HG03460 (cell line): ENCODE results near the gene FEM1B.

Source experiments
- ATAC-seq: cut with Tn5 transposase; IDR thresholded peaks from one replicate; pipeline ENCODE4 v1.9.1; 2021; ENCODE audit not compliant: unreplicated experiment

The FEM1B gene

GRCh38 chr15:68319997-68320396 is 42.5 kb downstream of the FEM1B start:
- ATAC-seq: no peak

GRCh38 chr15:68321229-68321628 is 43.7 kb downstream of the FEM1B start:
- ATAC-seq: no peak

GRCh38 chr15:68322796-68323195 is 45.3 kb downstream of the FEM1B start:
- no peak for ATAC-seq

DNA sequence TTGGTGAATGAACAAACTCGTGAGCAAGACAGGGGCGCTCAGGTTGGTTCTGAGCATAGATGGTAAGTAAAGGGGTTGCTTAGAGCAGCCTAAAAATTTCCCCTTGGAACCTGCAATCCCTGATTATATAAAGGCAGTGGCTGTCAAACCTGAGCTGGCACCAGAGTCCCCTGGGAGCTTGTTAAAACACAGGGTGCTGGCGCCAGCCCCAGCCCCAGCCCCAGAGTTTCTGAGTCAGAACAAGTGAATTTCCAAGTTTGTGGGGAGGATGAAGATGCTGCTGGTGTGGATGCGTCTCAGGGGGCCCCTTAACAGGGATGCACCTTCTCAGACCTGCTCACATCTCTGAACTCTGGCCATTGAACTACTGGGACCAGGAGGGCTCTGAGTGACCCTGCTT is 48.2 kb downstream of the FEM1B start:
- ATAC-seq: no peak

- no peak for ATAC-seq
These were observed 49.3 kb downstream of the FEM1B start for GRCh38 chr15:68326711-68327354.

DNA sequence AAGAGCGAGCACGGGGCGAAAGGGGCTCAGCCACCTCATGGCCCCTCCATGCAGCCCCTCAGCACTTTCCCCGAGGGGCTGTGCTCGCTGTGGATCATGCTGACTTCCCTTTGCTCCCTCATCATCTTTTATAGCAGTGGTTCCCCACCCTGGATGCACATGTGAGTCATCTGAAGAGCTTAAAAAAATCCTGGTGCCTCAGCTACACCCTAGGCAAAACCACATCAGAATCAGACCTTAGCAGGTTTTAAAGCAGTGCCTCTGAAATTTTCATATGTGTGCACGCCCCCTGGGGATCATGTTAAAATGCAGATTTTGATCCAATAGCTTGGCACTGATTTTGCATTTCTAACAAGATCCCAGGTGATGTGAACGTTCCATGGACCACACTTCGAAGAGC is 50.9 kb downstream of the FEM1B start:
- ATAC-seq: no peak

GRCh38 chr15:68328964-68329363 is 51.4 kb downstream of the FEM1B start:
- ATAC-seq: no peak

GRCh38 chr15:68330416-68330815 is 52.9 kb downstream of the FEM1B start:
- ATAC-seq: no peak

DNA sequence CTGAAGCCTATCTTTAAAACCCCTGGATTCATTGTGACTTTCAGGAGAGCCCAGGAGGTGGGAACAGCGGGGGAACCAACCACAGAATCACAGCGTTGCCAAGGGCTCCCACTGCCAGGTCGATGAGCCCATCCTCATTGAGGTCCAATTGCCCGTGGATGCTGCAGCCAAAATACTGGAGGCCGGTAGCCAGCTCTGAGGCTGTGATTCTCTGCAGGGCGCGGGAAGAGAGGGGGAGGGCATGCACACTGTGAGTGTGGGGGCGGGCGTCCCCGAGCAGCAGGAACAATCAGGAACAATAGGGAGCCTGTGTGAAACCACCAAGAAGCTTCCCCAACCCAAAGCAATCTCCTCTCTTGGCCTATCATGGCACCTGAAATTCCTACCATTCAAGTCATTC is 53.4 kb downstream of the FEM1B start:
- no peak for ATAC-seq

DNA sequence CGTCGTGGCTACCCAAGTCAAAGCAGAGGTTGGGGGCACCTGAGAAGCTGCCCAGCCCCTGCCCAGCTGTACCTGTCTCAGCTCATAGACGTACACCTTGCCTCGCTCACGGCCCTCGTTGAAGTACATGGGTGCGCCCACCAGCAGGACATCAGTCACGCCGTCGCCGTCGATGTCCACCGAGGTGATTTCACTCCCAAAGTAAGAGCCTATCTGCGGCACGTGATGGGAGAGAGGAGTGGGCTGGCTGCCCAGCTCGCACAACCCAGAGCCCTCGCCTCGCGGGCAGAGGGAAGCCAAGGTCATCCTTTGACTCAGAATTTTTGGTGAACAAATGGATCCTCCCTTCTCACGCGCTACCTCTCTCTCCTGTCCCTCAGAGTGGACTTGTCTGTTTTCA is 54.7 kb downstream of the FEM1B start:
- ATAC-seq: no peak

GRCh38 chr15:68333775-68334470 is 56.4 kb downstream of the FEM1B start:
- no peak for ATAC-seq

GRCh38 chr15:68334661-68335124 is 57.1 kb downstream of the FEM1B start:
- ATAC-seq: no peak

DNA sequence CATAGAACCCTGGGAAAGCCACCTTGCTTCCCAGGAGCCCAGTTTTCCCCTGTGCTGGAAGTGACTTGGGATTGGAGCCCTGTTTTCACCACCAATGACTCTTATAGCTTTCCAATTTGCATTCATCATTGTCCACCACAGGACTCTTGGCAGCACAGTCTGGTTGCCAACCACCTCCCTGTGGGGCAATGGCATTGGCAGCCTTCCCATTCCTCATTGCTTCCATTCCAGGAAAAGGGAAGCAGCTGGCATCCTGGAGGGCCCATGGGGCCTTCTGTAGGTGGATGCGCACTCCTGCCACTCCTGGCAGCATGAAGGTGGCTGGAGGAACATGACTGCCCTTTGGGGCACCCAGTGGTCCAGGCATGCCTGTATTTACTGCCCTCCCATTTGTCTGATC is 57.7 kb downstream of the FEM1B start:
- ATAC-seq: no peak

GRCh38 chr15:68335655-68336054 is 58.1 kb downstream of the FEM1B start:
- no peak for ATAC-seq

DNA sequence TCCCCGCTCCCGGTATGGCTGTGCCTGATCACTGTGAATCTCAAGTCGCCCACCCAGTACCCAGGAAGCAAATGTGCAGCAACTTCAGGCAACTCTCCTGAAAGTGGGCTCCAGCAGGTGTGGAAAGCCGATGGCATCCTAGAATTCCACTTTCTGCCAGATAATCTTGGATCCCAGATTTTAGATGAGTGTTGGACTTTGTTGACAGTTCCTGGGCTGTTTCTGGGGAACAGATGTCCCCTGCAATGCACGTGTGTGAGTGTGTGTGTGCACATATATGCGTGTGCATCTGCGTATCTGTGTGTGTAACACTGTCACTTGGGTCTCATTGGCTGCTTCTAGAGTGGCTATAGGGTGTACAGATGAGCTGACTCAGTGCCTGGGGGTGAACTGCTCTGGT is 59.0 kb downstream of the FEM1B start:
- no peak for ATAC-seq

DNA sequence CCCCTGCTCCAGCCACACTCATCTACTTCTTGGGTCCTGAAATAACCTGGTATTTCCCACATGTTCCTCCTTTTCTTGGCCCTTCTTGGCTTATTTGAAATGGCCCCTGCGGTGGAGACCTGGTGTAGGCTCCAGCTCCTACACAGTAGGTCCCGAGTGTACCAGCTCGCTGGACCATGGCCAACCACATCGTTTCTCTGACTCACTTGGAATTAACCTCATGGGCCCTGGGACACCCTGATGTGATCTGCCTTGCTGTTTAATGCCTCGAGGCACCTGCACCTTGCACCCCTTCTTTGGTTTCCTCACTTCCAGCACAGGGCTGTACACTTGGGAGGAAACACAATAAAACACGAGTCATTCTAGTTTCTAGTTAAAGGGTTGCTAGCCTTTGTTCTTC is 60.3 kb downstream of the FEM1B start:
- no peak for ATAC-seq

- no peak for ATAC-seq
These were observed 61.9 kb downstream of the FEM1B start for GRCh38 chr15:68339481-68339880.

GRCh38 chr15:68340726-68341671 is 63.5 kb downstream of the FEM1B start:
- no peak for ATAC-seq

DNA sequence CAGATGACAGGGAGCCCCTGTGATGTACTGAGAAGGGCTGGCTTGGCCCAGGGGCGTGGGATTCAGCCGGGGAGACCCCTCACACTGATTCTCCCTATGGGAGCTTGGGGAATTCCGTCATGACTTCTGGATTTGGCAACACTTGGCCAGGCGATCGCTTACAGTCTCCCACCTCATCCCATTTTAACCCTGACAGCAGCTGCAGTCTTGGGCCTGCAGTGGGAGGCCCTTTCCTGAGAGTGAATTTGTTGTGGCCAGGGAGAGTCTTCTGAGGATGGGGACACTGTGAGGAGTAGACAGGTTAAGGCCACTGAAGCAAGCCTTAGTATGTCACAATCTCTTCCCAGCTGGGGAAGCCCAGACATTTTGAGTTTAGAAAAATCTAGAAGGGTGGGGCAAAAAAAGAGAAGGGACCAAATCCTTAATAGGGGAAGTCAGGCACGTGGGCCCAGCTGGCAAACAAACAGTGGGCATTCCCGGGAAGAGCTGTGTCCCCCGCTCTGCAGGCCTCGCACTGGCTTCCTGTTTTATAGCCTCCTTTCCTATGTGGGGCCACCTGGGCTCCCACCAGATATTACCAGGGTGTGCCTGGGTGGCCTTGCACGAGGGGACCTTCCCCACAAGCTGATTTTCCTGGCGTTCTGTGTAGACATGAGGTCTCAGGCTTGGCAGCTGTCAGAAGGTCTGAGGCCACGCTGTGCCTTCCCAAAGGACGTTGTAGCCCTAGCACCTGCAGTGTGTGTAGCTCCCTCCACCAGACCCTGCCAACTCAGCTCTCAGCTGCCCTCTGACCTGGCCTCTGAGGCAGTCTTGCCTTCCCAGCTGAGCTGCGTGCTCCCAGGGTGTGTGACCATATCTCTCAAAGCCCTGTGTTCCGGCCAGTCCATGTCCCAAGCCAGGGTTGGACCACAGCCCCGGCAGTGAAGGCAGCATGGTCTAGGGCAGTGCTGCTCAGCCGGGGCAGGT is 64.5 kb downstream of the FEM1B start:
- ATAC-seq: no peak

GRCh38 chr15:68343579-68344225 is 66.2 kb downstream of the FEM1B start:
- no peak for ATAC-seq
